H1 (cell line): Measurements from ENCODE around the gene SPOCK2. TPM values are rescaled to one million over a fixed set of nuclear protein-coding genes. Genes with fewer than 3 reads are reported as not detected.

ENCODE experiments used
- CTCF ChIA-PET: fragments of 300-600 bp; sonication (Branson Sonifier 250); formaldehyde crosslinking; loops from one replicate; lab custom pipeline; 2021; ENCODE audit not compliant: partially characterized antibody; lab: Charles Lee
- POLR2A ChIA-PET: fragments of 300-600 bp; sonication (Branson Sonifier 250); formaldehyde crosslinking; loops from one replicate; lab custom pipeline; 2021; ENCODE audit warnings: inconsistent platforms; ENCODE audit not compliant: partially characterized antibody; lab: Charles Lee
- DNase-seq, 2 experiments: peaks; one replicate each; pipeline versions ENCODE4 v3.0.0 to v3.0.0-alpha.2; 2010 to 2022; ENCODE audit warnings: low spot score in 2 of 2, low read depth in 1 of 2, mixed read lengths in 1 of 2
- FAIRE-seq: peaks from 2 replicates; lab custom pipeline; 2011; peaks lifted over from hg19 to GRCh38; lab: Jason Lieb, UNC
- H2AFZ ChIP-seq: 2 replicates; pipeline ENCODE4 v1.8.1; 2012; ENCODE audit warnings: low read length, inconsistent platforms
- H2AK5ac ChIP-seq: 2 replicates; pipeline ENCODE4 v1.6.1; 2013; ENCODE audit warnings: low read depth, low read length
- H2BK120ac ChIP-seq: replicated peaks from 2 replicates; pipeline ENCODE3; 2013; ENCODE audit warnings: low read depth, low read length, inconsistent platforms
- H2BK12ac ChIP-seq: 2 replicates; pipeline ENCODE4 v1.6.1; 2013; ENCODE audit warnings: low read depth, low read length
- H2BK15ac ChIP-seq: 2 replicates; pipeline ENCODE4 v1.6.1; 2013; ENCODE audit warnings: low read length
- H2BK20ac ChIP-seq: 2 replicates; pipeline ENCODE4 v1.6.1; 2013; ENCODE audit warnings: low read length
- H2BK5ac ChIP-seq: 2 replicates; pipeline ENCODE4 v1.6.1; 2013; ENCODE audit warnings: low read depth, low read length
- H3K14ac ChIP-seq: 2 replicates; pipeline ENCODE4 v1.6.1; 2013; ENCODE audit warnings: inconsistent platforms; ENCODE audit not compliant: insufficient read length
- H3K18ac ChIP-seq: 2 replicates; pipeline ENCODE4 v1.6.1; 2013; ENCODE audit warnings: low read length; ENCODE audit errors: extremely low read depth
- H3K23ac ChIP-seq: 2 replicates; pipeline ENCODE4 v1.6.1; 2013; ENCODE audit warnings: inconsistent platforms; ENCODE audit not compliant: insufficient read length
- H3K23me2 ChIP-seq: 2 replicates; pipeline ENCODE4 v1.6.1; 2013; ENCODE audit warnings: low read depth, low read length
- H3K27ac ChIP-seq: 2 replicates; pipeline ENCODE4 v1.6.1; 2011; ENCODE audit warnings: low read depth, low read length, inconsistent platforms
- H3K27me3 ChIP-seq, 4 experiments: replicated peaks in 1 of 4; 1 replicate in 1 of 4; 2 replicates in 3 of 4; pipeline versions ENCODE4 v1.6.1 to v1.8.1; 2011 to 2013; ENCODE audit warnings: low read length in 3 of 4, mild to moderate bottlenecking in 3 of 4, inconsistent platforms in 2 of 4, mixed read lengths in 2 of 4, moderate library complexity in 1 of 4; ENCODE audit not compliant: control insufficient read depth in 3 of 4, insufficient read depth in 3 of 4; ENCODE audit errors: extremely low read depth in 1 of 4
- H3K36me3 ChIP-seq, 4 experiments: 2 replicates each; pipeline versions ENCODE4 v1.6.1 to v1.8.1; 2011 to 2013; ENCODE audit warnings: mild to moderate bottlenecking in 4 of 4, low read length in 3 of 4, moderate library complexity in 2 of 4, control low read depth in 1 of 4, inconsistent platforms in 1 of 4; ENCODE audit not compliant: insufficient read depth in 4 of 4, control insufficient read depth in 2 of 4
- H3K4ac ChIP-seq: replicated peaks from 2 replicates; pipeline ENCODE3; 2013; ENCODE audit warnings: low read length, low read depth, mixed read lengths, inconsistent platforms; ENCODE audit not compliant: insufficient read length
- H3K4me1 ChIP-seq, 4 experiments: replicated peaks in 1 of 4; 1 replicate in 1 of 4; 2 replicates in 3 of 4; pipeline versions ENCODE4 v1.6.1 to v1.8.1; 2011 to 2013; ENCODE audit warnings: low read length in 3 of 4, inconsistent platforms in 2 of 4, mixed read lengths in 1 of 4; ENCODE audit not compliant: insufficient read depth in 4 of 4, control insufficient read depth in 3 of 4
- H3K4me2 ChIP-seq, 2 experiments: 2 replicates each; pipeline versions ENCODE4 v1.6.1 to v1.8.1; 2011 to 2013; ENCODE audit warnings: low read depth in 2 of 2, low read length in 2 of 2, control low read depth in 1 of 2, inconsistent platforms in 1 of 2, mild to moderate bottlenecking in 1 of 2; ENCODE audit not compliant: insufficient read depth in 1 of 2
- H3K4me3 ChIP-seq, 4 experiments: fragments of 200-600, 300-600 bp in 1 of 4; sonication (generic), shearing (Covaris generic), sonication (Bioruptor Twin) in 1 of 4; 2 replicates each; pipeline versions ENCODE4 v1.5.1 to v1.8.1; 2011 to 2016; ENCODE audit warnings: low read length in 4 of 4, low read depth in 3 of 4, control low read depth in 2 of 4, inconsistent platforms in 2 of 4, mild to moderate bottlenecking in 2 of 4, mixed read lengths in 1 of 4, moderate library complexity in 1 of 4; ENCODE audit not compliant: insufficient read depth in 2 of 4; ENCODE audit errors: extremely low read depth in 1 of 4
- H3K56ac ChIP-seq: replicated peaks from 2 replicates; pipeline ENCODE3; 2013; ENCODE audit warnings: low read depth, mild to moderate bottlenecking, mixed read lengths, low read length, inconsistent platforms; ENCODE audit not compliant: insufficient read length
- H3K79me1 ChIP-seq: 2 replicates; pipeline ENCODE4 v1.6.1; 2013; ENCODE audit warnings: low read depth, low read length, control low read depth
- H3K79me2 ChIP-seq, 2 experiments: 2 replicates each; pipeline versions ENCODE4 v1.6.1 to v1.8.1; 2012 to 2013; ENCODE audit warnings: low read length in 2 of 2, mild to moderate bottlenecking in 2 of 2, inconsistent platforms in 1 of 2; ENCODE audit not compliant: insufficient read depth in 2 of 2, control insufficient read depth in 1 of 2
- H3K9ac ChIP-seq, 4 experiments: replicated peaks in 1 of 4; 1 replicate in 1 of 4; 2 replicates in 3 of 4; pipeline versions ENCODE4 v1.6.1 to v1.8.1; 2011 to 2013; ENCODE audit warnings: low read depth in 3 of 4, low read length in 3 of 4, control low read depth in 2 of 4, mild to moderate bottlenecking in 2 of 4, moderate library complexity in 2 of 4, inconsistent platforms in 1 of 4; ENCODE audit errors: extremely low read depth in 1 of 4
- H3K9me3 ChIP-seq, 2 experiments: 2 replicates each; pipeline versions ENCODE4 v1.6.1 to v1.8.1; 2012 to 2013; ENCODE audit warnings: mild to moderate bottlenecking in 2 of 2, moderate library complexity in 2 of 2, control low read depth in 1 of 2, inconsistent platforms in 1 of 2, low read depth in 1 of 2, low read length in 1 of 2, mixed read lengths in 1 of 2; ENCODE audit not compliant: insufficient read depth in 2 of 2
- H4K20me1 ChIP-seq, 2 experiments: replicated peaks in 1 of 2; 2 replicates each; pipeline versions ENCODE3 to v1.8.1; 2011 to 2013; ENCODE audit warnings: inconsistent platforms in 2 of 2, low read length in 2 of 2, mild to moderate bottlenecking in 1 of 2; ENCODE audit not compliant: insufficient read depth in 2 of 2, control insufficient read depth in 1 of 2
- H4K5ac ChIP-seq: 2 replicates; pipeline ENCODE4 v1.6.1; 2013; ENCODE audit warnings: low read length, low read depth, mixed read lengths, inconsistent platforms; ENCODE audit not compliant: insufficient read length
- H4K8ac ChIP-seq: 2 replicates; pipeline ENCODE4 v1.8.0; 2013; ENCODE audit warnings: mild to moderate bottlenecking, moderate library complexity, low read length, inconsistent platforms; ENCODE audit not compliant: insufficient read depth; ENCODE audit errors: extremely low read depth
- H4K91ac ChIP-seq: replicated peaks from 2 replicates; pipeline ENCODE3; 2013; ENCODE audit warnings: low read length, mixed read lengths, inconsistent platforms; ENCODE audit not compliant: insufficient read length
- TEAD4 ChIP-seq: IDR thresholded peaks from 2 replicates; pipeline ENCODE4 v1.6.1; 2012; ENCODE audit warnings: low read depth, low read length, inconsistent platforms, mixed read lengths
- WGBS, 2 experiments: shearing (Covaris generic) in 1 of 2; methylation state at CpG; one replicate each; pipeline versions ENCODE4 v1.1.6 to v1.1.7; 2013 to 2015; ENCODE audit warnings: low lambda C conversion rate in 2 of 2, mixed read lengths in 2 of 2, inconsistent platforms in 1 of 2, low coverage in 1 of 2, missing lambda C conversion rate in 1 of 2; ENCODE audit not compliant: insufficient replicate concordance in 2 of 2, insufficient coverage in 1 of 2, insufficient read length in 1 of 2; ENCODE audit errors: extremely low coverage in 1 of 2, missing lambda C conversion rate in 1 of 2; 5-methylcytosine and 5-hydroxymethylcytosine counted together
- polyA plus RNA-seq, 7 experiments: library from polyadenylated mRNA; depleted of rRNA in 3 of 7; stranded (reverse) in 5 of 7; unstranded in 2 of 7; fragments of >200 nt in 5 of 7; fragments of 200-250 nt in 2 of 7; gene quantifications; 1 replicate in 5 of 7; 2 replicates in 1 of 7; 4 replicates in 1 of 7; pipeline versions ENCODE4 v1.2.1 to v1.2.3, GENCODE V29; 2011 to 2013; ENCODE audit warnings: missing spikeins in 2 of 7, mixed read lengths in 2 of 7
- total RNA-seq: library from RNA; stranded (reverse); fragmentation: NEBNext Ultra II Directional; extraction: Animal tissue kit (Norgen Biotek cat#: 25700); gene quantifications from 2 replicates; pipeline ENCODE4 v1.2.1, GENCODE V29; 2021

SPOCK2 gene
- total and polyA plus RNA-seq, 2 of the 8 experiments (the other 6 are each of a cell fraction or from before 2014, with no cell fraction given) = 1.5 to 1.9 TPM

- POLR2A ChIA-PET = no interaction called here
Measured at GRCh38 chr10:72063703-72064391, 24.5 kb downstream of the SPOCK2 start.

More at GRCh38 chr10:72063703-72064391, 24.5 kb downstream of the SPOCK2 start:
- Histone ChIP-seq H3K36me3 (no peaks in the 10 kb centered on the region), H3K9me3 (no peaks in the 10 kb centered on the region), H2BK15ac (no peak overlapping the region), H2BK120ac (no peak overlapping the region), H3K27me3 (no peaks in the 10 kb centered on the region), H3K79me1 (no peaks in the 10 kb centered on the region), H3K9ac (no peak overlapping the region), H4K5ac (no peak overlapping the region), H3K4me3 (no peak overlapping the region), H2BK5ac (no peak overlapping the region), H2AFZ (no peak overlapping the region), H3K23ac (no peak overlapping the region), H3K4me1 (peaks cover 0 to 9% (median 7%) of the 10 kb centered on the region in 4 experiments; a peak in 4 of 7 replicates), H3K23me2 (no peaks in the 10 kb centered on the region), H3K4ac (no peak overlapping the region), H2AK5ac (no peak overlapping the region), H4K20me1 (peaks cover 0 to 3% of the 10 kb centered on the region in 2 experiments), H3K27ac (no peak overlapping the region), H3K56ac (no peak overlapping the region), H4K91ac (no peak overlapping the region), H2BK12ac (no peak overlapping the region), H3K14ac (no peak overlapping the region), H3K79me2 (no peaks in the 10 kb centered on the region), H2BK20ac (no peak overlapping the region), H3K4me2 (no peak overlapping the region), H3K18ac (no peak overlapping the region), H4K8ac (no peak overlapping the region)
- 87% methylated on average over 9 of the region's 9 CpGs; no CpG with 5 or more reads in 1 of the 2 experiments for WGBS, 2 experiments
- CTCF ChIA-PET = interaction anchor here (0.9 to 8.2 kb wide), 4 partner anchors 9 to 160 kb away, joined by 3 to 77 read pairs (median 15); no protein-coding TSS in a partner anchor
- no peak for TF ChIP-seq TEAD4
- FAIRE-seq = no peak
- no peak for DNase-seq
